Measurements from ENCODE around the gene SOX10.

SOX10 gene

GRCh38 chr22:37967637-37968451, 16.5 kb downstream of the SOX10 start (continued):
- TF ChIP-seq EGR2 (tag by site-specific recombination; IDR thresholded peaks at IDR 0.05; ENCODE audit: low read depth), result peak; percentile 94

- ChIA-PET POLR2A (no interaction called here), CTCF (interaction anchor here (0.7 to 1.8 kb wide), 4 partner anchors 33 to 289 kb away, joined by 3 to 9 read pairs (median 6); no protein-coding TSS in a partner anchor)
- no peaks in the 10 kb centered on the region for H3K4me1 ChIP-seq (ENCODE audit: control insufficient read depth, insufficient read depth, low read length)
- H3K27ac ChIP-seq (ENCODE audit: extremely low read depth, low read depth, low read length), result no peak overlapping the region
- H3K36me3 ChIP-seq (ENCODE audit: control insufficient read depth in 2 of 2, insufficient read depth in 1 of 2, low read length in 2 of 2), result peaks cover 32 to 65% of the 10 kb centered on the region in 2 experiments
- no peaks in the 10 kb centered on the region for H3K9me3 ChIP-seq (ENCODE audit: control insufficient read depth, insufficient read depth, low read depth, low read length)
- no peak for TF ChIP-seq ZNF146 (tag by site-specific recombination; IDR thresholded peaks at IDR 0.05)
- TF ChIP-seq ZNF350 (tag by site-specific recombination; IDR thresholded peaks at IDR 0.05), result no peak
- 0 out of 2 replicates have a peak, but pooled peaks have one; percentile 26 for TF ChIP-seq EGR2 (tag by site-specific recombination; IDR thresholded peaks at IDR 0.05; ENCODE audit: low read depth)
- no peak overlapping the region for H3K4me3 ChIP-seq (ENCODE audit: low read depth, low read length)
Observed at GRCh38 chr22:37967147-37967546, 17.2 kb downstream of the SOX10 start.

- Histone ChIP-seq H3K27ac (ENCODE audit: extremely low read depth, low read depth, low read length) (no peak overlapping the region), H3K9me3 (ENCODE audit: control insufficient read depth, insufficient read depth, low read depth, low read length) (no peaks in the 10 kb centered on the region), H3K36me3 (ENCODE audit: control insufficient read depth in 2 of 2, insufficient read depth in 1 of 2, low read length in 2 of 2) (peaks cover 42 to 76% of the 10 kb centered on the region in 2 experiments), H3K4me3 (ENCODE audit: low read depth, low read length) (no peak overlapping the region), H3K4me1 (ENCODE audit: control insufficient read depth, insufficient read depth, low read length) (no peaks in the 10 kb centered on the region)
- ChIA-PET CTCF (interaction anchor here (0.5 to 2.8 kb wide), 34 partner anchors 8 to 1185 kb away, joined by 3 to 35 read pairs (median 4); partner anchors contain the start of genes C22orf23, GCAT and POLR2F), POLR2A (interaction anchor here (0.9 to 1.4 kb wide), 2 partner anchors 13 to 80 kb away, joined by 3 to 4 read pairs; partner anchors contain the start of genes C22orf23 and POLR2F)
- no peak for TF ChIP-seq KLF17 (tag by site-specific recombination; IDR thresholded peaks at IDR 0.05)
Observed at GRCh38 chr22:37965940-37966664, 18.3 kb downstream of the SOX10 start.

GRCh38 chr22:37961062-37961461, 23.3 kb downstream of the SOX10 start:
- CTCF ChIA-PET, result interaction anchor here (0.5 to 0.6 kb wide), 2 partner anchors 79 to 456 kb away, joined by 3 to 6 read pairs; no protein-coding TSS in a partner anchor
- POLR2A ChIA-PET, result no interaction called here
- TF ChIP-seq ZBTB17 (tag by site-specific recombination; IDR thresholded peaks at IDR 0.05), result no peak
- no peak for TF ChIP-seq ZNF175 (tag by site-specific recombination; IDR thresholded peaks at IDR 0.05)
- peak; percentile 88 for TF ChIP-seq ZNF121 (tag by site-specific recombination; IDR thresholded peaks at IDR 0.05)

GRCh38 chr22:37959231-37959825, 25.0 kb downstream of the SOX10 start:
- Histone ChIP-seq H3K27ac (ENCODE audit: extremely low read depth, low read depth, low read length) (no peak overlapping the region), H3K9me3 (ENCODE audit: control insufficient read depth, insufficient read depth, low read depth, low read length) (no peaks in the 10 kb centered on the region), H3K4me3 (ENCODE audit: low read depth, low read length) (no peak overlapping the region), H3K4me1 (ENCODE audit: control insufficient read depth, insufficient read depth, low read length) (0 out of 2 replicates have a peak, but pooled peaks cover 4% of the 10 kb centered on the region), H3K36me3 (ENCODE audit: control insufficient read depth in 2 of 2, insufficient read depth in 1 of 2, low read length in 2 of 2) (peaks cover 60 to 71% of the 10 kb centered on the region in 2 experiments)
- ChIA-PET CTCF (interaction anchor here (0.7 to 1.1 kb wide), 2 partner anchors 93 to 142 kb away, joined by 4 to 6 read pairs; no protein-coding TSS in a partner anchor), POLR2A (interaction anchor here (0.6 to 0.7 kb wide), 3 partner anchors 31 to 261 kb away, joined by 3 to 4 read pairs (median 4); no protein-coding TSS in a partner anchor)
- TF ChIP-seq ZNF747 (tag by site-specific recombination; IDR thresholded peaks at IDR 0.05) (no peak), CTCF (tag by site-specific recombination; IDR thresholded peaks at IDR 0.05) (no peak), ZNF132 (tag by site-specific recombination; IDR thresholded peaks at IDR 0.05; ENCODE audit: borderline replicate concordance) (no peak), ZBTB20 (tag by site-specific recombination; IDR thresholded peaks at IDR 0.05) (no peak), ZNF623 (tag by site-specific recombination; IDR thresholded peaks at IDR 0.05) (no peak), ZNF585B (tag by site-specific recombination; IDR thresholded peaks at IDR 0.05) (no peak), PRDM10 (tag by site-specific recombination; IDR thresholded peaks at IDR 0.05) (no peak)

More at GRCh38 chr22:37961062-37961461, 23.3 kb downstream of the SOX10 start:
- H3K9me3 ChIP-seq (ENCODE audit: control insufficient read depth, insufficient read depth, low read depth, low read length), result no peaks in the 10 kb centered on the region
- no peaks in the 10 kb centered on the region for H3K4me1 ChIP-seq (ENCODE audit: control insufficient read depth, insufficient read depth, low read length)
- no peak overlapping the region for H3K27ac ChIP-seq (ENCODE audit: extremely low read depth, low read depth, low read length)
- no peak overlapping the region for H3K4me3 ChIP-seq (ENCODE audit: low read depth, low read length)
- peaks cover 69 to 84% of the 10 kb centered on the region in 2 experiments for H3K36me3 ChIP-seq (ENCODE audit: control insufficient read depth in 2 of 2, insufficient read depth in 1 of 2, low read length in 2 of 2)
